HepG2 (cell line): ENCODE data around the gene MYO16. TPM values are rescaled to one million over a fixed set of nuclear protein-coding genes. Genes with fewer than 3 reads are reported as not detected.

Experiments used
- ATAC-seq: fragments of 200-7000 bp; cut with Tn5 transposase; 3 replicates; pipeline ENCODE4 v1.9.1; 2020; ENCODE audit warnings: mild to moderate bottlenecking, moderate library complexity
- BruUV-seq: library from RNA; stranded (reverse); fragments of 400-500 nt; replicated peaks from 2 replicates; lab custom pipeline; 2021; lab: Mats Ljungman, UMichigan
- CTCF ChIA-PET: fragments of 300-600 bp; formaldehyde crosslinking; extraction: SDS; loops from one replicate; lab custom pipeline; 2021; ENCODE audit warnings: low total read pairs, inconsistent platforms, low intra/inter-chr PET ratio; lab: Yijun Ruan, JAX
- POLR2A ChIA-PET: fragments of 350-600 bp; sonication (Branson Sonifier 250); formaldehyde crosslinking; loops from one replicate; lab custom pipeline; 2020; ENCODE audit warnings: antibody characterized with exemption, inconsistent platforms; lab: Yijun Ruan, JAX
- DNase-seq: peaks from one replicate; pipeline ENCODE4 v3.0.0-alpha.2; 2015; ENCODE audit warnings: low spot score
- FAIRE-seq: peaks from 3 replicates; lab custom pipeline; 2011; peaks lifted over from hg19 to GRCh38; lab: Jason Lieb, UNC
- H2AFZ ChIP-seq: one replicate; pipeline ENCODE4 v1.6.1; 2011; ENCODE audit warnings: low read length, inconsistent platforms
- H3K27ac ChIP-seq: fragments of 300-600 bp; 3 replicates; pipeline ENCODE4 v1.8.0; 2011; ENCODE audit warnings: mixed run types, mild to moderate bottlenecking, mixed read lengths, low read length, inconsistent platforms; ENCODE audit not compliant: insufficient read depth; ENCODE audit errors: extremely low read length
- H3K27me3 ChIP-seq, 2 experiments: fragments of 200-600 bp in 1 of 2; 2 replicates in 1 of 2; 3 replicates in 1 of 2; pipeline versions ENCODE4 v1.6.0 to v1.8.0; 2011; ENCODE audit warnings: low read length in 2 of 2, mild to moderate bottlenecking in 2 of 2, moderate library complexity in 2 of 2, inconsistent platforms in 1 of 2; ENCODE audit not compliant: insufficient read depth in 2 of 2, control insufficient read depth in 1 of 2
- H3K36me3 ChIP-seq, 2 experiments: fragments of 200-600 bp in 1 of 2; replicated peaks in 1 of 2; 2 replicates in 1 of 2; 3 replicates in 1 of 2; pipeline versions ENCODE4 v1.5.1 to v1.8.0; 2011; ENCODE audit warnings: low read length in 2 of 2, inconsistent platforms in 1 of 2; ENCODE audit not compliant: insufficient read depth in 2 of 2, control insufficient read depth in 1 of 2
- H3K4me1 ChIP-seq: 2 replicates; pipeline ENCODE4 v1.5.1; 2012; ENCODE audit warnings: low read length, inconsistent platforms; ENCODE audit not compliant: insufficient read depth
- H3K4me2 ChIP-seq: 2 replicates; pipeline ENCODE4 v1.6.0; 2011; ENCODE audit warnings: low read depth, low read length, inconsistent platforms
- H3K4me3 ChIP-seq, 3 experiments: fragments of 200-600 bp in 1 of 3; sonication (generic), shearing (Covaris generic) in 1 of 3; replicated peaks in 1 of 3; 2 replicates each; pipeline ENCODE4 v1.5.1; 2011 to 2016; ENCODE audit warnings: low read length in 3 of 3, inconsistent platforms in 2 of 3, low read depth in 2 of 3, mild to moderate bottlenecking in 2 of 3, control low read depth in 1 of 3, mixed read lengths in 1 of 3; ENCODE audit not compliant: insufficient read depth in 1 of 3
- H3K79me2 ChIP-seq: one replicate; pipeline ENCODE4 v1.6.1; 2011; ENCODE audit warnings: low read length, inconsistent platforms; ENCODE audit not compliant: insufficient read depth
- H3K9ac ChIP-seq: 2 replicates; pipeline ENCODE4 v1.6.0; 2011; ENCODE audit warnings: mild to moderate bottlenecking, low read depth, low read length, inconsistent platforms; ENCODE audit not compliant: insufficient read depth
- H3K9me3 ChIP-seq: 2 replicates; pipeline ENCODE4 v1.5.1; 2012; ENCODE audit warnings: mild to moderate bottlenecking, low read length
- H4K20me1 ChIP-seq: 2 replicates; pipeline ENCODE4 v1.6.0; 2011; ENCODE audit warnings: inconsistent platforms, mild to moderate bottlenecking, low read length, moderate library complexity; ENCODE audit not compliant: insufficient read depth
- EP300 ChIP-seq, 3 experiments: sonication (generic) in 1 of 3; formaldehyde crosslinking in 1 of 3; IDR thresholded peaks; 2 replicates each; pipeline versions ENCODE4 v1.5.1 to v1.6.1; 2011 to 2020; ENCODE audit warnings: low read depth in 2 of 3, low read length in 2 of 3, borderline replicate concordance in 1 of 3, improper control_type of control experiment in 1 of 3, mild to moderate bottlenecking in 1 of 3, missing genetic modification reagents in 1 of 3, moderate library complexity in 1 of 3
- GRHL1 ChIP-seq: sonication (generic); formaldehyde crosslinking; conservative IDR thresholded peaks from 2 replicates; pipeline ENCODE4 v1.8.0; 2022; ENCODE audit warnings: missing genetic modification reagents
- KMT2A ChIP-seq: sonication (generic); formaldehyde crosslinking; IDR thresholded peaks from 2 replicates; pipeline ENCODE4 v1.4.0; 2020; ENCODE audit warnings: missing genetic modification reagents
- MYC ChIP-seq: sonication (generic); formaldehyde crosslinking; IDR thresholded peaks from 2 replicates; pipeline ENCODE4 v1.9.0; 2021; ENCODE audit warnings: missing genetic modification reagents, borderline replicate concordance
- MYPOP ChIP-seq: sonication (generic); formaldehyde crosslinking; IDR thresholded peaks from 2 replicates; pipeline ENCODE4 v1.8.1; 2023; ENCODE audit warnings: mild to moderate bottlenecking, moderate library complexity, missing genetic modification reagents
- NCOA1 ChIP-seq: sonication (generic); formaldehyde crosslinking; IDR thresholded peaks from 2 replicates; pipeline ENCODE4 v1.9.0; 2021; ENCODE audit warnings: missing genetic modification reagents
- SALL2 ChIP-seq: sonication (generic); formaldehyde crosslinking; IDR thresholded peaks from 2 replicates; pipeline ENCODE4 v1.8.1; 2023; ENCODE audit warnings: mild to moderate bottlenecking, missing genetic modification reagents, inconsistent platforms
- TBX2 ChIP-seq: sonication (generic); formaldehyde crosslinking; IDR thresholded peaks from 2 replicates; pipeline ENCODE4 v1.5.0; 2020; ENCODE audit warnings: missing genetic modification reagents, mild to moderate bottlenecking, borderline replicate concordance
- ZNF775 ChIP-seq: sonication (generic); formaldehyde crosslinking; IDR thresholded peaks from 2 replicates; pipeline ENCODE4 v1.4.0; 2020; ENCODE audit warnings: missing genetic modification reagents, mild to moderate bottlenecking, moderate library complexity, borderline replicate concordance
- WGBS: methylation state at CpG from one replicate; pipeline ENCODE4 v1.1.6; 2017; ENCODE audit warnings: low lambda C conversion rate; 5-methylcytosine and 5-hydroxymethylcytosine counted together
- in situ Hi-C: cut with HindIII; loops from 2 replicates; pipeline ENCODE4 v1.10.0; 2017; ENCODE audit warnings: low pct_unique_long_range_greater_than_20kb; ENCODE audit not compliant: extremely low pct_ligation_motif_present
- intact Hi-C: fragments of 100-400 bp; cut with micrococcal nuclease; formaldehyde crosslinking; loops from one replicate; pipeline ENCODE4 v1.10.0; 2022; ENCODE audit not compliant: unreplicated experiment
- polyA plus RNA-seq, 8 experiments: library from polyadenylated mRNA; depleted of rRNA in 3 of 8; stranded (reverse) in 7 of 8; unstranded in 1 of 8; fragments of >200 nt; fragmentation: Illumina TruSeq in 4 of 8; extraction: Trizol in 4 of 8; gene quantifications; 2 replicates each; pipeline versions ENCODE4 v1.2.1 to v1.2.3, GENCODE V29; 2011 to 2016; ENCODE audit warnings: low read depth in 4 of 8, missing spikeins in 1 of 8, mixed read lengths in 1 of 8; ENCODE audit not compliant: insufficient read depth in 1 of 8
- total RNA-seq, 5 experiments: library from RNA; depleted of rRNA; stranded (reverse); fragments of >200 nt; fragmentation: Illumina TruSeq; extraction: Trizol; gene quantifications; 2 replicates each; pipeline ENCODE4 v1.2.3, GENCODE V29; 2016; ENCODE audit warnings: low read depth in 1 of 5
- TF ChIP-seq, protein P1 (sequence below): sonication (generic); formaldehyde crosslinking; IDR thresholded peaks from 2 replicates; pipeline ENCODE4 v1.5.0; 2020; ENCODE audit warnings: mild to moderate bottlenecking, missing genetic modification reagents
- TF ChIP-seq, protein P2 (sequence below): sonication (generic); formaldehyde crosslinking; IDR thresholded peaks from 2 replicates; pipeline ENCODE4 v1.4.0; 2020; ENCODE audit warnings: missing genetic modification reagents

MYO16 gene
- total and polyA plus RNA-seq, 2 of the 13 experiments (the other 11 are each of a cell fraction or from before 2014, with no cell fraction given): not detected

DNA sequence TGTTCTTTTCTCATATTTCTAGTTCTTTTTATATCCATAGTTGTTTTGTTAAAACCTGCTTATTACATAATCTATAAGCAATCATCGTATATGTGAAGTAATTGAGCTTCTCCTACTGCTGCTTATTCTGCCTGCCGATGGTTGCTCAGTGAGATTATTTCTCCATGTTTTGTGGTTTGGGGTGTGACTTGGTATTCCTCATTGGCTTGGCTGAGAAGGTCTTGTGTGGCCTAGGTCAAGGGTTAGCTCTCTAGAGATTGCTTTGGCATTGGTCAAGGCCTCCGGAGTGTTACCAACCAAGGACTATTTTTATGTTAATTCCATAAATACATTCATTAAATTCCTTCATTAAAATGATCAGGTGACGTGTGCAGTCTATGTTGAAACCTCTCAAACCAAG is 302.8 kb downstream of the MYO16 start:
- Histone ChIP-seq H3K4me3 (no peak overlapping the region), H3K9me3 (no peaks in the 10 kb centered on the region), H3K36me3 (no peaks in the 10 kb centered on the region), H3K27ac (no peak overlapping the region), H3K9ac (no peak overlapping the region), H3K4me1 (no peaks in the 10 kb centered on the region), H3K79me2 (no peaks in the 10 kb centered on the region), H4K20me1 (no peaks in the 10 kb centered on the region), H3K4me2 (no peak overlapping the region), H3K27me3 (no peaks in the 10 kb centered on the region), H2AFZ (no peak overlapping the region)
- ATAC-seq: no peak
- CTCF ChIA-PET: no interaction called here
- POLR2A ChIA-PET: no interaction called here
- no peak for TF ChIP-seq SALL2 (CRISPR knock-in tag)
- TF ChIP-seq NCOA1 (CRISPR knock-in tag): no peak
- TF ChIP-seq ZNF775 (CRISPR knock-in tag): no peak
- TF ChIP-seq, protein P1, sequence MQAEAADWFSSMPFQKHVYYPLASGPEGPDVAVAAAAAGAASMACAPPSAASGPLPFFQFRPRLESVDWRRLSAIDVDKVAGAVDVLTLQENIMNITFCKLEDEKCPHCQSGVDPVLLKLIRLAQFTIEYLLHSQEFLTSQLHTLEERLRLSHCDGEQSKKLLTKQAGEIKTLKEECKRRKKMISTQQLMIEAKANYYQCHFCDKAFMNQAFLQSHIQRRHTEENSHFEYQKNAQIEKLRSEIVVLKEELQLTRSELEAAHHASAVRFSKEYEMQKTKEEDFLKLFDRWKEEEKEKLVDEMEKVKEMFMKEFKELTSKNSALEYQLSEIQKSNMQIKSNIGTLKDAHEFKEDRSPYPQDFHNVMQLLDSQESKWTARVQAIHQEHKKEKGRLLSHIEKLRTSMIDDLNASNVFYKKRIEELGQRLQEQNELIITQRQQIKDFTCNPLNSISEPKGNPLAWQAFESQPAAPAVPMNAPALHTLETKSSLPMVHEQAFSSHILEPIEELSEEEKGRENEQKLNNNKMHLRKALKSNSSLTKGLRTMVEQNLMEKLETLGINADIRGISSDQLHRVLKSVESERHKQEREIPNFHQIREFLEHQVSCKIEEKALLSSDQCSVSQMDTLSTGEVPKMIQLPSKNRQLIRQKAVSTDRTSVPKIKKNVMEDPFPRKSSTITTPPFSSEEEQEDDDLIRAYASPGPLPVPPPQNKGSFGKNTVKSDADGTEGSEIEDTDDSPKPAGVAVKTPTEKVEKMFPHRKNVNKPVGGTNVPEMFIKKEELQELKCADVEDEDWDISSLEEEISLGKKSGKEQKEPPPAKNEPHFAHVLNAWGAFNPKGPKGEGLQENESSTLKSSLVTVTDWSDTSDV: no peak
- no peak for TF ChIP-seq MYC (CRISPR knock-in tag)
- no peak for TF ChIP-seq TBX2 (CRISPR knock-in tag)
- no peak for TF ChIP-seq GRHL1 (CRISPR knock-in tag)
- TF ChIP-seq, protein P2, sequence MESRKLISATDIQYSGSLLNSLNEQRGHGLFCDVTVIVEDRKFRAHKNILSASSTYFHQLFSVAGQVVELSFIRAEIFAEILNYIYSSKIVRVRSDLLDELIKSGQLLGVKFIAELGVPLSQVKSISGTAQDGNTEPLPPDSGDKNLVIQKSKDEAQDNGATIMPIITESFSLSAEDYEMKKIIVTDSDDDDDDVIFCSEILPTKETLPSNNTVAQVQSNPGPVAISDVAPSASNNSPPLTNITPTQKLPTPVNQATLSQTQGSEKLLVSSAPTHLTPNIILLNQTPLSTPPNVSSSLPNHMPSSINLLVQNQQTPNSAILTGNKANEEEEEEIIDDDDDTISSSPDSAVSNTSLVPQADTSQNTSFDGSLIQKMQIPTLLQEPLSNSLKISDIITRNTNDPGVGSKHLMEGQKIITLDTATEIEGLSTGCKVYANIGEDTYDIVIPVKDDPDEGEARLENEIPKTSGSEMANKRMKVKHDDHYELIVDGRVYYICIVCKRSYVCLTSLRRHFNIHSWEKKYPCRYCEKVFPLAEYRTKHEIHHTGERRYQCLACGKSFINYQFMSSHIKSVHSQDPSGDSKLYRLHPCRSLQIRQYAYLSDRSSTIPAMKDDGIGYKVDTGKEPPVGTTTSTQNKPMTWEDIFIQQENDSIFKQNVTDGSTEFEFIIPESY: no peak
- TF ChIP-seq MYPOP (CRISPR knock-in tag): no peak
- no peak for TF ChIP-seq EP300 (IDR thresholded peaks at IDR 0.05; ENCODE audit: low read depth in 2 of 2, low read length in 2 of 2)
- no peak for TF ChIP-seq EP300 (CRISPR knock-in tag; IDR thresholded peaks at IDR 0.05; ENCODE audit: borderline replicate concordance)
- TF ChIP-seq KMT2A (CRISPR knock-in tag): no peak
- no TSS peak for BruUV-seq
- in situ Hi-C loops (no loop called here), intact Hi-C loops (no loop called here)
- no peak for FAIRE-seq
- WGBS: 8% methylated on average over 4 of the region's 4 CpGs
- no peak for DNase-seq
